Panc1 (cell line): ENCODE results near the gene CAPN11. TPM values are rescaled to one million over a fixed set of nuclear protein-coding genes. Genes with fewer than 3 reads are reported as not detected.

Experiments used
- ATAC-seq: fragments of 200-7000 bp; cut with Tn5 transposase; 2 replicates; pipeline ENCODE4 v1.9.1; 2020; ENCODE audit warnings: mild to moderate bottlenecking, moderate library complexity
- BruUV-seq: library from RNA; stranded (reverse); fragments of 400-500 nt; replicated peaks from 2 replicates; lab custom pipeline; 2021; lab: Mats Ljungman, UMichigan
- CTCF ChIA-PET: fragments of 300-600 bp; sonication (Branson Sonifier 250); formaldehyde crosslinking; loops from one replicate; lab custom pipeline; 2022; ENCODE audit warnings: antibody characterized with exemption; lab: Charles Lee
- POLR2A ChIA-PET: fragments of 300-600 bp; sonication (Branson Sonifier 250); formaldehyde crosslinking; loops from one replicate; lab custom pipeline; 2022; ENCODE audit warnings: antibody characterized with exemption; lab: Charles Lee
- DNase-seq: peaks from one replicate; pipeline ENCODE4 v3.0.0-alpha.2; 2010; ENCODE audit warnings: low read depth, low spot score
- H3K27ac ChIP-seq: 2 replicates; pipeline ENCODE4 v1.5.1; 2011; ENCODE audit warnings: mild to moderate bottlenecking, low read length, inconsistent platforms
- H3K27me3 ChIP-seq: fragments of 200-500 bp; sonication (Bioruptor generic); 2 replicates; pipeline ENCODE4 v1.6.0; 2014; ENCODE audit warnings: low read length, inconsistent platforms; ENCODE audit not compliant: control insufficient read depth, insufficient read depth
- H3K36me3 ChIP-seq: fragments of 200-500 bp; sonication (Bioruptor generic); 2 replicates; pipeline ENCODE4 v1.5.1; 2014; ENCODE audit warnings: inconsistent platforms, mild to moderate bottlenecking, low read length, moderate library complexity; ENCODE audit not compliant: control insufficient read depth, insufficient read depth
- H3K4me1 ChIP-seq: 2 replicates; pipeline ENCODE4 v1.5.1; 2011; ENCODE audit warnings: inconsistent platforms, mild to moderate bottlenecking, low read length, moderate library complexity; ENCODE audit not compliant: control insufficient read depth, insufficient read depth
- H3K4me3 ChIP-seq, 2 experiments: 2 replicates each; pipeline ENCODE4 v1.5.1; 2011 to 2012; ENCODE audit warnings: low read depth in 2 of 2, low read length in 2 of 2, mild to moderate bottlenecking in 2 of 2, inconsistent platforms in 1 of 2, moderate library complexity in 1 of 2
- H3K9me3 ChIP-seq: fragments of 200-500 bp; sonication (Bioruptor generic); 2 replicates; pipeline ENCODE4 v1.5.1; 2014; ENCODE audit warnings: low read depth, mild to moderate bottlenecking, inconsistent platforms, low read length, moderate library complexity; ENCODE audit not compliant: control insufficient read depth, insufficient read depth
- CTCF ChIP-seq: fragments of 450-650 bp; IDR thresholded peaks from 2 replicates; pipeline ENCODE4 v1.5.1; 2017; ENCODE audit warnings: mild to moderate bottlenecking
- POLR2AphosphoS5 ChIP-seq: IDR thresholded peaks from 2 replicates; pipeline ENCODE4 v1.6.1; 2012; ENCODE audit warnings: mild to moderate bottlenecking, low read depth, low read length, moderate library complexity
- REST ChIP-seq, 2 experiments: IDR thresholded peaks; 2 replicates each; pipeline ENCODE4 v1.6.1; 2011 to 2012; ENCODE audit warnings: low read depth in 2 of 2, control low read depth in 1 of 2, low read length in 1 of 2, mild to moderate bottlenecking in 1 of 2, moderate library complexity in 1 of 2; ENCODE audit not compliant: insufficient read depth in 1 of 2
- SIN3A ChIP-seq: IDR thresholded peaks from 2 replicates; pipeline ENCODE4 v1.6.1; 2012; ENCODE audit warnings: low read depth, mild to moderate bottlenecking, low read length, moderate library complexity, borderline replicate concordance; ENCODE audit not compliant: insufficient read depth
- TCF7L2 ChIP-seq: IDR thresholded peaks from 2 replicates; pipeline ENCODE4 v1.6.1; 2011; ENCODE audit warnings: mild to moderate bottlenecking, low read depth, low read length, inconsistent platforms
- in situ Hi-C: cut with HindIII; loops from 2 replicates; pipeline ENCODE4 v1.10.0; 2016; ENCODE audit warnings: low sequenced_read_pairs, low pct_unique_long_range_greater_than_20kb
- intact Hi-C: fragments of 100-400 bp; cut with micrococcal nuclease; formaldehyde crosslinking; loops from one replicate; pipeline ENCODE4 v1.10.0; 2022; ENCODE audit not compliant: unreplicated experiment
- total RNA-seq: library from RNA; stranded (reverse); gene quantifications from one replicate; pipeline ENCODE4 v1.2.1, GENCODE V29; 2021; ENCODE audit not compliant: unreplicated experiment

Gene CAPN11
- total RNA-seq, 1 experiment from 2014 or later, result 1.2 TPM

- DNase-seq (no peak), ATAC-seq (no peak)
- BruUV-seq, result no TSS peak
- H3K27me3 ChIP-seq, result no peaks in the 10 kb centered on the region
- H3K4me1 ChIP-seq, result peaks cover 14% of the 10 kb centered on the region
- H3K9me3 ChIP-seq, result no peaks in the 10 kb centered on the region
- TF ChIP-seq TCF7L2 (no peak), CTCF (no peak), POLR2AphosphoS5 (no peak), SIN3A (no peak), REST (IDR thresholded peaks at IDR 0.05; ENCODE audit: insufficient read depth in 1 of 2, low read depth in 2 of 2, low read length in 1 of 2) (no peak)
- in situ Hi-C loops, result no loop called here
- intact Hi-C loops, result no loop called here
- POLR2A ChIA-PET, result no interaction called here
- CTCF ChIA-PET, result no interaction called here
- no peak overlapping the region for H3K4me3 ChIP-seq
- H3K27ac ChIP-seq, result no peak overlapping the region
- H3K36me3 ChIP-seq, result no peaks in the 10 kb centered on the region
Observed at GRCh38 chr6:44152533-44152932, 6.1 kb upstream of the CAPN11 start.

GRCh38 chr6:44154067-44154466, 4.6 kb upstream of the CAPN11 start:
- no peak overlapping the region for H3K27ac ChIP-seq
- intact Hi-C loops, result no loop called here
- TF ChIP-seq POLR2AphosphoS5, result no peak
- TF ChIP-seq SIN3A, result no peak
- no peak for TF ChIP-seq TCF7L2
- TF ChIP-seq CTCF, result no peak
- TF ChIP-seq REST (IDR thresholded peaks at IDR 0.05; ENCODE audit: insufficient read depth in 1 of 2, low read depth in 2 of 2, low read length in 1 of 2), result no peak
- ChIA-PET CTCF (no interaction called here), POLR2A (no interaction called here)
- H3K36me3 ChIP-seq, result no peaks in the 10 kb centered on the region
- H3K4me3 ChIP-seq, result no peak overlapping the region
- in situ Hi-C loops, result no loop called here
- H3K9me3 ChIP-seq, result no peaks in the 10 kb centered on the region
- H3K27me3 ChIP-seq, result no peaks in the 10 kb centered on the region
- DNase-seq, result no peak
- no peak for ATAC-seq
- H3K4me1 ChIP-seq, result peaks cover 14% of the 10 kb centered on the region
- BruUV-seq, result no TSS peak
